ENCODE results near the gene HOGA1. TPM values are rescaled to one million over a fixed set of nuclear protein-coding genes. Genes with fewer than 3 reads are reported as not detected.

The HOGA1 gene
- total RNA-seq, result under 0.01 and 0.32 TPM in 2 replicates

GRCh38 chr10:97584060-97584797 lies at the start of gene HOGA1:
Gene HOGA1, plus strand, starts transcription at chr10:97584389. Its CDS starts 315 bp downstream, at chr10:97584704.

GRCh38 chr10:97572214-97572989 lies 11.8 kb upstream of the HOGA1 start, which contains the start of gene ANKRD2:
Gene ANKRD2, plus strand, starts transcription at chr10:97572779. Its CDS starts 10 bp downstream, at chr10:97572789.

GRCh38 chr10:97589479-97589878 lies 5.3 kb downstream of the HOGA1 start, which contains the start of gene C10orf62:
Gene C10orf62, plus strand, starts transcription at chr10:97589721. Its CDS starts 177 bp downstream, at chr10:97589898.

GRCh38 chr10:97632949-97633884 lies 49.0 kb downstream of the HOGA1 start, which contains the start of gene MORN4:
Gene MORN4, minus strand, starts transcription at chr10:97633500. Its CDS starts 13,847 bp downstream, at chr10:97619653.

GRCh38 chr10:97640174-97640867 lies 56.1 kb downstream of the HOGA1 start, which contains the start of gene PI4K2A:
Gene PI4K2A, plus strand, starts transcription at chr10:97640671. Its CDS starts 72 bp downstream, at chr10:97640743.

Other genes with a start within 250 kb of the HOGA1 start
- 2.4 and 2.7 TPM in 2 replicates for gene FRAT2, start 249.7 kb upstream of the HOGA1 start, total RNA-seq
- 16.9 and 29.6 TPM in 2 replicates for gene RRP12, start 183.0 kb upstream of the HOGA1 start, total RNA-seq
- gene PGAM1, start 158.2 kb upstream of the HOGA1 start, total RNA-seq, result 483 and 606 TPM in 2 replicates
- 27.9 and 32.7 TPM in 2 replicates for gene EXOSC1, start 138.4 kb upstream of the HOGA1 start, total RNA-seq
- 40.6 and 40.7 TPM in 2 replicates for gene ZDHHC16, start 138.2 kb upstream of the HOGA1 start, total RNA-seq
- 59.7 and 84.2 TPM in 2 replicates for gene MMS19, start 86.0 kb upstream of the HOGA1 start, total RNA-seq
- gene UBTD1, start 85.5 kb upstream of the HOGA1 start, total RNA-seq, result 29.7 and 34.0 TPM in 2 replicates
- 0.74 and 0.89 TPM in 2 replicates for gene ANKRD2, start 11.6 kb upstream of the HOGA1 start, total RNA-seq
- 0.23 and 0.30 TPM in 2 replicates for gene C10orf62, start 5.3 kb downstream of the HOGA1 start, total RNA-seq
- gene MORN4, start 49.1 kb downstream of the HOGA1 start, total RNA-seq, result 4.8 and 6.6 TPM in 2 replicates
- gene PI4K2A, start 56.3 kb downstream of the HOGA1 start, total RNA-seq, result 25.5 and 28.0 TPM in 2 replicates
- gene AVPI1, start 102.9 kb downstream of the HOGA1 start, total RNA-seq, result 10.6 and 11.0 TPM in 2 replicates
- 33.9 and 49.9 TPM in 2 replicates for gene MARVELD1, start 129.3 kb downstream of the HOGA1 start, total RNA-seq
- gene ZFYVE27, start 152.7 kb downstream of the HOGA1 start, total RNA-seq, result 33.9 and 34.0 TPM in 2 replicates
- gene SFRP5, start 187.6 kb downstream of the HOGA1 start, total RNA-seq, result not detected in 2 replicates